GM06990 (cell line): ENCODE results near the gene CCM2L.

Experiments
- DNase-seq: peaks from one replicate; pipeline ENCODE4 v3.0.0-alpha.2; 2011; ENCODE audit not compliant: insufficient read length; ENCODE audit errors: extremely low read depth
- H3K27me3 ChIP-seq: replicated peaks from 2 replicates; pipeline ENCODE4 v1.6.0; 2011; ENCODE audit warnings: low read length; ENCODE audit not compliant: control insufficient read depth, insufficient read depth
- H3K36me3 ChIP-seq: 2 replicates; pipeline ENCODE4 v1.5.1; 2011; ENCODE audit warnings: low read length; ENCODE audit not compliant: control insufficient read depth, insufficient read depth
- H3K4me3 ChIP-seq: replicated peaks from 2 replicates; pipeline ENCODE4 v1.5.1; 2011; ENCODE audit warnings: low read depth, mild to moderate bottlenecking, control low read depth, low read length
- TF ChIP-seq, protein P1 (sequence below): IDR thresholded peaks from 2 replicates; pipeline ENCODE4 v1.5.1; 2011; ENCODE audit warnings: low read length, control low read depth, mild to moderate bottlenecking, inconsistent platforms; ENCODE audit not compliant: insufficient read depth, poor library complexity, severe bottlenecking

The CCM2L gene

DNA sequence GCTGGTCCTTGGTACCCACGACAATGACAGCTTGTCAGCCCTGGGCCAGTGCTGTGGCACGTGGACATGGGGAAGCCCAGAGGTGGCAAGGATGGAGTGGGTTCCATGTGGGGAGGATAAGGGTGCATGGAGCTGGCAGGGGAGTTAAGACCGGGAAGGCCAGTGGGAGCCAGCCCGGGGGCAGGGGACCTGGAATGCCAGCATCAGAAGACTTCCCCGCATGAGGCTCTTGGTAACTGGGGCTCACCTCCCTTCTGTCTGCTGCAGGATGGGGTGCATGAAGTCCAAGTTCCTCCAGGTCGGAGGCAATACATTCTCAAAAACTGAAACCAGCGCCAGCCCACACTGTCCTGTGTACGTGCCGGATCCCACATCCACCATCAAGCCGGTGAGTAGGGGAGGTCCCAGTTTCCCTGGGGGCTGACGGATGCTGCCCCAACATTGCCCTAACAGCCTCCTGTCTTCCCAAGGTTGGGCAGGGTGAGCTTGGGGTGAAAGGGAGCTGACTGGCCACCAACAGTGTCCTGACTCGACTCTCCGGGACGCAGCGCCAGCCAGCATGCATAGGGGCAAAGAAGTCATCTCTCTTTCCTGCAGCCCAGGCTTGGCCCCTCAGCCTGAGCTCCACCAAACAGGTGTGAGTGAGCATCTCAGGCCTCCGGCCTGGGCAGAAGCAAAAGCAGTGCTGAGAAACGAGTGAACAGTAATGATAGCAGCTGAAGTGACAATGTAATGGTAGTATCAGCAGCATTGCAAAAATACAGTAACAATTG, 61.3 kb downstream of the CCM2L start:
- no peak for DNase-seq
- Histone ChIP-seq H3K36me3 (no peaks in the 10 kb centered on the region), H3K4me3 (no peak overlapping the region), H3K27me3 (no peaks in the 10 kb centered on the region)
- TF ChIP-seq, protein P1, sequence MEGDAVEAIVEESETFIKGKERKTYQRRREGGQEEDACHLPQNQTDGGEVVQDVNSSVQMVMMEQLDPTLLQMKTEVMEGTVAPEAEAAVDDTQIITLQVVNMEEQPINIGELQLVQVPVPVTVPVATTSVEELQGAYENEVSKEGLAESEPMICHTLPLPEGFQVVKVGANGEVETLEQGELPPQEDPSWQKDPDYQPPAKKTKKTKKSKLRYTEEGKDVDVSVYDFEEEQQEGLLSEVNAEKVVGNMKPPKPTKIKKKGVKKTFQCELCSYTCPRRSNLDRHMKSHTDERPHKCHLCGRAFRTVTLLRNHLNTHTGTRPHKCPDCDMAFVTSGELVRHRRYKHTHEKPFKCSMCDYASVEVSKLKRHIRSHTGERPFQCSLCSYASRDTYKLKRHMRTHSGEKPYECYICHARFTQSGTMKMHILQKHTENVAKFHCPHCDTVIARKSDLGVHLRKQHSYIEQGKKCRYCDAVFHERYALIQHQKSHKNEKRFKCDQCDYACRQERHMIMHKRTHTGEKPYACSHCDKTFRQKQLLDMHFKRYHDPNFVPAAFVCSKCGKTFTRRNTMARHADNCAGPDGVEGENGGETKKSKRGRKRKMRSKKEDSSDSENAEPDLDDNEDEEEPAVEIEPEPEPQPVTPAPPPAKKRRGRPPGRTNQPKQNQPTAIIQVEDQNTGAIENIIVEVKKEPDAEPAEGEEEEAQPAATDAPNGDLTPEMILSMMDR, result no peak

DNA sequence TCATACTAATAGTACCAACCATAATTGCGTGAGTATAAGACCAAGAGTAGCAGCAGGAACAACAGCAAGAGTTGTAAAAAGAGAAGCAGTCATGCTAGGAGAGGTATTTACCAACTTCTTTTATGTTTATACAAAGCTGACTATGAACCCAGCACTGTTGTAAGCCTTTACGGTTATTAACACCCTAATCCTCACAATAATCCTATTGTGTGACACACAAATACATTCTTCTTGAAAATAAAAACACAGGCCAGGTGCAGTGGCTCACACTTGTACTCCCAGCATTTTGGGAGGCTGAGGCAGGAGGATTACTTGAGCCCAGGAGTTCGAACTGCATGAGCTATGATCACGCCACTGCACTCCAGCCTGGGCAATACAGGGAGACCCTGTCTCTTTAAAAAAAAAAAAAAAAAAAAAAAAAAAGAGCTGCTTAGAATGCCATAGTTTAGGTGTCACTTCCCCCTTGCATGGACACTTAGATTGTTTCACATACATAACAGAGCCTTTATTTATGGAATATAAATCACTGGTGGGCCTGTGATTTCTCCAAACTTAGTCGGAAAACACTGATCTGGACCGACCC, 62.0 kb downstream of the CCM2L start:
- TF ChIP-seq, protein P1, result no peak
- Histone ChIP-seq H3K36me3 (no peaks in the 10 kb centered on the region), H3K27me3 (no peaks in the 10 kb centered on the region), H3K4me3 (no peak overlapping the region)
- DNase-seq, result no peak

- TF ChIP-seq, protein P1, result no peak
- Histone ChIP-seq H3K4me3 (no peak overlapping the region), H3K27me3 (no peaks in the 10 kb centered on the region), H3K36me3 (no peaks in the 10 kb centered on the region)
- DNase-seq, result no peak
Observed at GRCh38 chr20:32075534-32075933, 65.3 kb downstream of the CCM2L start.

DNA sequence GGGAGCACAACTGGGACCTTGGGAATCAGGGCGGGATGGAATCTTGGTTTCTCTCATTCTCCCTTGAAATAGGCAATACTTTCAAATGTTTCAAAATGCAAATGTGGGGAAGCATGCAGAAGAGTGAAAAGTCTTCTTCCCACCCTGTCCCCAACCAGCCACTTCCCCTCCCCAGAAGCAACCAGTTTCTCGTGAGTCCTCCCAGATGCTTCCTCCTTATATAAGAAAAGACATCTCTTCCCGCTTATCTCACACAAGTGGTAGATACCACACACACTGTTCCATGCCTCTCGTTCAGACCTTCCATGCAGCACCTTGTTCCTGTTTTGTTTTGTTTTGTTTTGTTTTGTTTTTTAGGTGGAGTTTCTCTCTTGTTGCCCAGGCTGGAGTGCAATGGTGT, 67.0 kb downstream of the CCM2L start:
- Histone ChIP-seq H3K36me3 (no peaks in the 10 kb centered on the region), H3K4me3 (no peak overlapping the region), H3K27me3 (no peaks in the 10 kb centered on the region)
- no peak for DNase-seq
- TF ChIP-seq, protein P1, result no peak

DNA sequence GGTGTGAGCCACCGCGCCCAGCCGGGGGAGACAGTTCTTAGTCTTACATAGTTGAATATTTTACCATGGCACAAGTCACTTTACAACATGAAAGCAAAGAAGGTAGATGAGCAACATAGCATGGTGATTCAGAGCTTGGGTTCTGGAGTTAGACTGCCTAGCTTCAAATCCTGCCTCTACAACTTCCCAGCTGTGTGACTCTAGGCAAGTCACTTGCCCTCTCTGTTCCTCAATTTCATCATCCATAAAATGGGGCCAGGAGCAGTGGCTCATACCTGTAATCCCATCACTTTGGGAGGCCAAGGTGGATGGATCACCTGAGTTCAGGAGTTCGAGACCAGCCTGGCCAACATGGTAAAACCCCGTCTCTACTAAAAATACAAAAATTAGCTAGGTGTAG, 68.1 kb downstream of the CCM2L start:
- DNase-seq, result no peak
- no peaks in the 10 kb centered on the region for H3K27me3 ChIP-seq

More for the DNA sequence above, 68.1 kb downstream of the CCM2L start:
- TF ChIP-seq, protein P1, result no peak
- H3K4me3 ChIP-seq, result no peak overlapping the region
- H3K36me3 ChIP-seq, result no peaks in the 10 kb centered on the region
